GM23338 (cell line): Measurements from ENCODE around the gene TRIM27. TPM values are rescaled to one million over a fixed set of nuclear protein-coding genes. Genes with fewer than 3 reads are reported as not detected.

ENCODE experiments used
- ATAC-seq: fragments of 200-7000 bp; cut with Tn5 transposase; 3 replicates; pipeline ENCODE4 v1.9.1; 2020
- DNase-seq: peaks from one replicate; pipeline ENCODE4 v3.0.0-alpha.2; 2015; ENCODE audit warnings: low spot score
- H2AFZ ChIP-seq: fragments of 200-600 bp; sonication (generic); 2 replicates; pipeline ENCODE4 v1.8.0; 2016; ENCODE audit warnings: antibody characterized with exemption, mild to moderate bottlenecking, moderate library complexity
- H3F3A ChIP-seq: fragments of 200-600 bp; sonication (generic); replicated peaks from 2 replicates; pipeline ENCODE4 v1.8.0; 2017; ENCODE audit warnings: antibody characterized with exemption, mixed run types, low read depth
- H3K27ac ChIP-seq: fragments of 200-600 bp; sonication (generic); 2 replicates; pipeline ENCODE4 v1.6.1; 2016; ENCODE audit warnings: low read depth
- H3K27me3 ChIP-seq: fragments of 200-600 bp; sonication (generic); 2 replicates; pipeline ENCODE4 v1.8.0; 2016; ENCODE audit warnings: mild to moderate bottlenecking, mixed run types, moderate library complexity; ENCODE audit not compliant: insufficient read depth
- H3K36me3 ChIP-seq: fragments of 200-600 bp; sonication (generic); 2 replicates; pipeline ENCODE4 v1.8.0; 2016; ENCODE audit warnings: mild to moderate bottlenecking; ENCODE audit not compliant: insufficient read depth
- H3K4me1 ChIP-seq: fragments of 200-600 bp; sonication (generic); 2 replicates; pipeline ENCODE4 v1.8.0; 2016; ENCODE audit warnings: mild to moderate bottlenecking, moderate library complexity; ENCODE audit not compliant: insufficient read depth
- H3K4me2 ChIP-seq: fragments of 200-600 bp; sonication (generic); 2 replicates; pipeline ENCODE4 v1.7.1; 2017; ENCODE audit warnings: mixed run types
- H3K4me3 ChIP-seq: fragments of 200-600 bp; sonication (generic); 2 replicates; pipeline ENCODE4 v1.6.1; 2016; ENCODE audit warnings: mixed run types
- H3K79me2 ChIP-seq: fragments of 200-600 bp; sonication (generic); replicated peaks from 2 replicates; pipeline ENCODE4 v1.8.0; 2017; ENCODE audit warnings: mild to moderate bottlenecking; ENCODE audit not compliant: insufficient read depth
- H3K9me2 ChIP-seq: fragments of 200-600 bp; sonication (generic); 2 replicates; pipeline ENCODE4 v1.8.0; 2017; ENCODE audit not compliant: insufficient read depth
- H4K20me1 ChIP-seq: fragments of 200-600 bp; sonication (generic); replicated peaks from 2 replicates; pipeline ENCODE4 v1.8.0; 2017; ENCODE audit warnings: mild to moderate bottlenecking; ENCODE audit not compliant: insufficient read depth
- H3K27ac Mint-ChIP-seq: 2 replicates; pipeline ENCODE4 v1.8.0; 2020; ENCODE audit warnings: inconsistent platforms, mild to moderate bottlenecking, moderate library complexity, mixed read lengths
- H3K27me3 Mint-ChIP-seq: 3 replicates; pipeline ENCODE4 v1.8.0; 2022; ENCODE audit warnings: low read depth, mild to moderate bottlenecking, moderate library complexity, mixed read lengths, inconsistent platforms; ENCODE audit not compliant: insufficient read depth, poor library complexity
- H3K36me3 Mint-ChIP-seq: 3 replicates; pipeline ENCODE4 v1.8.0; 2021; ENCODE audit warnings: low read depth, mild to moderate bottlenecking, inconsistent platforms, moderate library complexity, mixed read lengths
- H3K4me1 Mint-ChIP-seq: 3 replicates; pipeline ENCODE4 v1.8.0; 2020; ENCODE audit warnings: mild to moderate bottlenecking, inconsistent platforms, mixed read lengths
- H3K4me3 Mint-ChIP-seq: 3 replicates; pipeline ENCODE4 v1.8.0; 2021; ENCODE audit warnings: moderate library complexity, mild to moderate bottlenecking, inconsistent platforms, mixed read lengths
- H3K9me3 Mint-ChIP-seq: 3 replicates; pipeline ENCODE4 v1.8.0; 2020; ENCODE audit warnings: moderate library complexity, mild to moderate bottlenecking, inconsistent platforms, mixed read lengths
- CREB1 ChIP-seq: fragments of 250-450 bp; sonication (Bioruptor Pico); IDR thresholded peaks from 2 replicates; pipeline ENCODE4 v1.5.0; 2020; ENCODE audit warnings: low read depth, mild to moderate bottlenecking, moderate library complexity
- CTCF ChIP-seq, 2 experiments: fragments of 200-600 bp in 1 of 2; sonication (generic) in 1 of 2; conservative IDR thresholded peaks; 2 replicates each; pipeline versions ENCODE4 v1.5.1 to v1.6.1; 2016 to 2017; ENCODE audit warnings: antibody characterized with exemption in 2 of 2, low read depth in 2 of 2, mild to moderate bottlenecking in 2 of 2, moderate library complexity in 1 of 2
- ETS1 ChIP-seq: IDR thresholded peaks from 2 replicates; pipeline ENCODE4 v1.6.1; 2016; ENCODE audit warnings: antibody characterized with exemption
- EZH2 ChIP-seq: fragments of 200-600 bp; sonication (generic); IDR thresholded peaks from one replicate; pipeline ENCODE4 v1.8.0; 2017; ENCODE audit warnings: antibody characterized with exemption, mild to moderate bottlenecking, low read depth; ENCODE audit not compliant: unreplicated experiment
- EZH2phosphoT487 ChIP-seq: fragments of 200-600 bp; sonication (generic); IDR thresholded peaks from one replicate; pipeline ENCODE4 v1.8.1; 2018; ENCODE audit warnings: antibody characterized with exemption; ENCODE audit not compliant: unreplicated experiment
- JUNB ChIP-seq: IDR thresholded peaks from one replicate; pipeline ENCODE4 v1.6.1; 2016; ENCODE audit warnings: antibody characterized with exemption; ENCODE audit not compliant: unreplicated experiment
- NANOG ChIP-seq: IDR thresholded peaks from 2 replicates; pipeline ENCODE4 v1.6.1; 2016; ENCODE audit warnings: antibody characterized with exemption, borderline replicate concordance
- POLR2AphosphoS5 ChIP-seq: IDR thresholded peaks from 2 replicates; pipeline ENCODE4 v1.6.1; 2016; ENCODE audit warnings: antibody characterized with exemption, low read depth
- REST ChIP-seq: IDR thresholded peaks from one replicate; pipeline ENCODE4 v1.6.1; 2018; ENCODE audit warnings: antibody characterized with exemption; ENCODE audit not compliant: unreplicated experiment
- STAT1 ChIP-seq: IDR thresholded peaks from one replicate; pipeline ENCODE4 v1.6.1; 2016; ENCODE audit warnings: antibody characterized with exemption; ENCODE audit not compliant: unreplicated experiment
- ZNF114 ChIP-seq: fragments of 250-450 bp; sonication (Bioruptor Pico); IDR thresholded peaks from 2 replicates; pipeline ENCODE4 v1.5.0; 2020; ENCODE audit warnings: mild to moderate bottlenecking, moderate library complexity
- ZNF331 ChIP-seq: fragments of 250-450 bp; sonication (Bioruptor Pico); IDR thresholded peaks from 2 replicates; pipeline ENCODE4 v1.5.0; 2020; ENCODE audit warnings: low read depth, mild to moderate bottlenecking, moderate library complexity
- polyA plus RNA-seq: library from polyadenylated mRNA; unstranded; fragments of >200 nt; fragmentation: Nextera tagmentation; extraction: Ambion mirVana; gene quantifications from 2 replicates; pipeline ENCODE4 v1.2.1, GENCODE V29; 2016
- total RNA-seq: library from RNA; depleted of rRNA; stranded (reverse); fragments of >200 nt; shearing (Covaris generic); gene quantifications from 2 replicates; pipeline ENCODE4 v1.2.3, GENCODE V29; 2014
- TF ChIP-seq, protein P1 (sequence below): fragments of 250-450 bp; sonication (Bioruptor Pico); IDR thresholded peaks from 2 replicates; pipeline ENCODE4 v1.5.0; 2020; ENCODE audit warnings: mild to moderate bottlenecking, moderate library complexity

TRIM27 gene
- total and polyA plus RNA-seq, 2 experiments from 2014 or later, result 43.1 to 127 TPM

DNA sequence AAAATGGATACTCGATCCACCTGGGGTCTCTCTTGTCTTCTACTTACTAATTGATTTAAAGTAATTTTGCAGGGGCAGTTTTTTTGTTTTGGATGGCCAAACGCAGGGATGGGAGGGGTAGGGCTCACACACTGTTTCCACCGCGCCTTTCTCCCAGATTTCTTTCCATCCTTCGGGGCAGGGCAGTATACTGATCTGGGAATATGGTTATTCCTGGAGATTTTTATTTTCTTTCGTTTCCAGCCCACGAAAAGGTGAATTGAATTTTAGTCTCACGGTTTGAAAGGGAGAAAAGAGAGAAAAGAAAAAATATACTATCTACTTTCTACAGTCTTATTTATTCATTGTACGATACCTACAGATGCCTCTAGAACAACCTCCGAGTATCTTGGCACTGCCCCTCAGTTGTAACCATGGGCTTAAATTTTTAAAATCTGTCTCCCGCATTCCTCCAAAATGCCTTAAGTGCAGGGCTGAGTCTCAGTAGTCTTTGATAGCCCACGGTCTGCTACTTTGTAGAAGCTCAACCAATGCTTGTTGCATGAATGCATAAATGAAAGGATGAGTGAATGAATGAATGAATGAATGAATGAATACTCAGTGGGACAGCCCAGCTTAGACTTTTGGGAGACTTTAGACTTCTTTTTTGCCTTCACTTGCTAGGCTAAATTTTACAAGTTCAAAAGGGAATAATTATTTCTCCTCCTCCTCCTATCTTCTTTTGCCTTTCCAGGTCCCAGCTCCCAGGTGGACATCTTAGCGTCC is 18.1 kb upstream of the TRIM27 start:
- Histone ChIP-seq H3K27me3 (no peaks in the 10 kb centered on the region), H4K20me1 (no peaks in the 10 kb centered on the region), H3K4me3 (peak overlapping the region; percentile 71), H3F3A (peaks cover 9% of the 10 kb centered on the region; the same call in 1 of the 2 replicates), H3K79me2 (no peaks in the 10 kb centered on the region), H3K36me3 (no peaks in the 10 kb centered on the region), H3K9me2 (no peaks in the 10 kb centered on the region), H3K4me1 (peaks cover 10% of the 10 kb centered on the region), H2AFZ (peak overlapping the region; percentile 33; the same call in 1 of the 2 replicates), H3K4me2 (peak overlapping the region; percentile 83), H3K27ac (no peak overlapping the region)
- DNase-seq (peak; percentile 90), ATAC-seq (peak; percentile 30)
- Mint-ChIP-seq H3K27ac (no peak overlapping the region), H3K9me3 (peaks cover 15% of the 10 kb centered on the region; the same call in 2 of the 3 replicates), H3K4me3 (peak overlapping the region; percentile 90), H3K27me3 (peaks cover 26% of the 10 kb centered on the region), H3K4me1 (peaks cover 26% of the 10 kb centered on the region), H3K36me3 (no peaks in the 10 kb centered on the region; the same call in 2 of the 3 replicates)
- TF ChIP-seq ZNF114 (CRISPR knock-in tag) (no peak), CREB1 (CRISPR knock-in tag) (no peak; the same call in 1 of the 2 replicates), ETS1 (no peak), JUNB (no peak), ZNF331 (CRISPR knock-in tag) (no peak), POLR2AphosphoS5 (no peak), EZH2 (no peak), CTCF (conservative IDR thresholded peaks at IDR 0.05; ENCODE audit: low read depth in 2 of 2) (no peak), STAT1 (no peak), EZH2phosphoT487 (no peak), REST (no peak), NANOG (no peak)
- TF ChIP-seq, protein P1, sequence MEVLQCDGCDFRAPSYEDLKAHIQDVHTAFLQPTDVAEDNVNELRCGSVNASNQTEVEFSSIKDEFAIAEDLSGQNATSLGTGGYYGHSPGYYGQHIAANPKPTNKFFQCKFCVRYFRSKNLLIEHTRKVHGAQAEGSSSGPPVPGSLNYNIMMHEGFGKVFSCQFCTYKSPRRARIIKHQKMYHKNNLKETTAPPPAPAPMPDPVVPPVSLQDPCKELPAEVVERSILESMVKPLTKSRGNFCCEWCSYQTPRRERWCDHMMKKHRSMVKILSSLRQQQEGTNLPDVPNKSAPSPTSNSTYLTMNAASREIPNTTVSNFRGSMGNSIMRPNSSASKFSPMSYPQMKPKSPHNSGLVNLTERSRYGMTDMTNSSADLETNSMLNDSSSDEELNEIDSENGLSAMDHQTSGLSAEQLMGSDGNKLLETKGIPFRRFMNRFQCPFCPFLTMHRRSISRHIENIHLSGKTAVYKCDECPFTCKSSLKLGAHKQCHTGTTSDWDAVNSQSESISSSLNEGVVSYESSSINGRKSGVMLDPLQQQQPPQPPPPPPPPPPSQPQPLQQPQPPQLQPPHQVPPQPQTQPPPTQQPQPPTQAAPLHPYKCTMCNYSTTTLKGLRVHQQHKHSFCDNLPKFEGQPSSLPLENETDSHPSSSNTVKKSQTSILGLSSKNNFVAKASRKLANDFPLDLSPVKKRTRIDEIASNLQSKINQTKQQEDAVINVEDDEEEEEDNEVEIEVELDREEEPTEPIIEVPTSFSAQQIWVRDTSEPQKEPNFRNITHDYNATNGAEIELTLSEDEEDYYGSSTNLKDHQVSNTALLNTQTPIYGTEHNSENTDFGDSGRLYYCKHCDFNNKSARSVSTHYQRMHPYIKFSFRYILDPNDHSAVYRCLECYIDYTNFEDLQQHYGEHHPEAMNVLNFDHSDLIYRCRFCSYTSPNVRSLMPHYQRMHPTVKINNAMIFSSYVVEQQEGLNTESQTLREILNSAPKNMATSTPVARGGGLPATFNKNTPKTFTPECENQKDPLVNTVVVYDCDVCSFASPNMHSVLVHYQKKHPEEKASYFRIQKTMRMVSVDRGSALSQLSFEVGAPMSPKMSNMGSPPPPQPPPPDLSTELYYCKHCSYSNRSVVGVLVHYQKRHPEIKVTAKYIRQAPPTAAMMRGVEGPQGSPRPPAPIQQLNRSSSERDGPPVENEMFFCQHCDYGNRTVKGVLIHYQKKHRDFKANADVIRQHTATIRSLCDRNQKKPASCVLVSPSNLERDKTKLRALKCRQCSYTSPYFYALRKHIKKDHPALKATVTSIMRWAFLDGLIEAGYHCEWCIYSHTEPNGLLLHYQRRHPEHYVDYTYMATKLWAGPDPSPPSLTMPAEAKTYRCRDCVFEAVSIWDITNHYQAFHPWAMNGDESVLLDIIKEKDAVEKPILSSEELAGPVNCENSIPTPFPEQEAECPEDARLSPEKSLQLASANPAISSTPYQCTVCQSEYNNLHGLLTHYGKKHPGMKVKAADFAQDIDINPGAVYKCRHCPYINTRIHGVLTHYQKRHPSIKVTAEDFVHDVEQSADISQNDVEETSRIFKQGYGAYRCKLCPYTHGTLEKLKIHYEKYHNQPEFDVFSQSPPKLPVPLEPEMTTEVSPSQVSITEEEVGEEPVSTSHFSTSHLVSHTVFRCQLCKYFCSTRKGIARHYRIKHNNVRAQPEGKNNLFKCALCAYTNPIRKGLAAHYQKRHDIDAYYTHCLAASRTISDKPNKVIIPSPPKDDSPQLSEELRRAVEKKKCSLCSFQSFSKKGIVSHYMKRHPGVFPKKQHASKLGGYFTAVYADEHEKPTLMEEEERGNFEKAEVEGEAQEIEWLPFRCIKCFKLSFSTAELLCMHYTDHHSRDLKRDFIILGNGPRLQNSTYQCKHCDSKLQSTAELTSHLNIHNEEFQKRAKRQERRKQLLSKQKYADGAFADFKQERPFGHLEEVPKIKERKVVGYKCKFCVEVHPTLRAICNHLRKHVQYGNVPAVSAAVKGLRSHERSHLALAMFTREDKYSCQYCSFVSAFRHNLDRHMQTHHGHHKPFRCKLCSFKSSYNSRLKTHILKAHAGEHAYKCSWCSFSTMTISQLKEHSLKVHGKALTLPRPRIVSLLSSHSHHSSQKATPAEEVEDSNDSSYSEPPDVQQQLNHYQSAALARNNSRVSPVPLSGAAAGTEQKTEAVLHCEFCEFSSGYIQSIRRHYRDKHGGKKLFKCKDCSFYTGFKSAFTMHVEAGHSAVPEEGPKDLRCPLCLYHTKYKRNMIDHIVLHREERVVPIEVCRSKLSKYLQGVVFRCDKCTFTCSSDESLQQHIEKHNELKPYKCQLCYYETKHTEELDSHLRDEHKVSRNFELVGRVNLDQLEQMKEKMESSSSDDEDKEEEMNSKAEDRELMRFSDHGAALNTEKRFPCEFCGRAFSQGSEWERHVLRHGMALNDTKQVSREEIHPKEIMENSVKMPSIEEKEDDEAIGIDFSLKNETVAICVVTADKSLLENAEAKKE, result no peak
